ENCODE results near the gene RAP1A. TPM values are rescaled to one million over a fixed set of nuclear protein-coding genes. Genes with fewer than 3 reads are reported as not detected.

The RAP1A gene
- polyA plus RNA-seq, 1 donor (not counting 4 experiments of a cell fraction or from before 2014, with no cell fraction given), result 70.3 TPM

- Histone ChIP-seq H2AFZ (ENCODE audit: control insufficient read depth, low read length) (no peak overlapping the region), H3K9me1 (ENCODE audit: control insufficient read depth, extremely low read depth, insufficient read depth, low read length) (no peaks in the 10 kb centered on the region), H3K27me3 (ENCODE audit: control insufficient read depth, extremely low read depth, insufficient read depth, low read length) (no peaks in the 10 kb centered on the region), H4K20me1 (ENCODE audit: control insufficient read depth, extremely low read depth, insufficient read depth, low read length) (no peaks in the 10 kb centered on the region), H3K9me3 (ENCODE audit: control insufficient read depth, low read depth, low read length) (no peaks in the 10 kb centered on the region), H3K79me2 (ENCODE audit: control insufficient read depth, insufficient read depth, low read length) (no peaks in the 10 kb centered on the region), H3K4me1 (ENCODE audit: control insufficient read depth, extremely low read depth, insufficient read depth, low read length) (no peaks in the 10 kb centered on the region), H3K4me3 (ENCODE audit: control insufficient read depth in 2 of 3, extremely low read depth in 1 of 3, insufficient read depth in 2 of 3, low read depth in 1 of 3, low read length in 3 of 3) (no peak overlapping the region), H3K27ac (ENCODE audit: control insufficient read depth, insufficient read depth, low read length) (no peak overlapping the region), H3K4me2 (ENCODE audit: control insufficient read depth, extremely low read depth, insufficient read depth, low read depth, low read length) (no peak overlapping the region), H3K9ac (ENCODE audit: control insufficient read depth, extremely low read depth, insufficient read depth, low read length) (no peak overlapping the region), H3K36me3 (ENCODE audit: control insufficient read depth in 2 of 2, extremely low read depth in 1 of 2, insufficient read depth in 2 of 2, low read length in 2 of 2) (peaks cover 1 to 12% of the 10 kb centered on the region in 2 experiments)
- no peak for TF ChIP-seq CTCF (optimal IDR thresholded peaks at IDR 0.05 in 1 of 3, IDR thresholded peaks at IDR 0.05 in 1 of 3, conservative IDR thresholded peaks at IDR 0.05 in 1 of 3; ENCODE audit: extremely low read depth in 1 of 3, insufficient read depth in 2 of 3, low read length in 3 of 3)
- TF ChIP-seq EZH2 (IDR thresholded peaks at IDR 0.05; ENCODE audit: low read length), result no peak
- DNase-seq (ENCODE audit: low read depth, low spot score) (no peak), FAIRE-seq (no peak)
- dilution Hi-C loops (cut with MboI; ENCODE audit: extremely low pct_ligation_motif_present, low sequenced_read_pairs), result no loop called here
Observed at GRCh38 chr1:111695801-111696200, 76.2 kb downstream of the RAP1A start.

GRCh38 chr1:111696330-111696729 lies 76.7 kb downstream of the RAP1A start:
- DNase-seq (ENCODE audit: low read depth, low spot score) (no peak), FAIRE-seq (no peak)
- H3K27me3 ChIP-seq (ENCODE audit: control insufficient read depth, extremely low read depth, insufficient read depth, low read length), result no peaks in the 10 kb centered on the region
- no peaks in the 10 kb centered on the region for H3K79me2 ChIP-seq (ENCODE audit: control insufficient read depth, insufficient read depth, low read length)
- H3K4me1 ChIP-seq (ENCODE audit: control insufficient read depth, extremely low read depth, insufficient read depth, low read length), result no peaks in the 10 kb centered on the region
- no peak overlapping the region for H3K9ac ChIP-seq (ENCODE audit: control insufficient read depth, extremely low read depth, insufficient read depth, low read length)
- no peaks in the 10 kb centered on the region for H4K20me1 ChIP-seq (ENCODE audit: control insufficient read depth, extremely low read depth, insufficient read depth, low read length)
- H3K4me3 ChIP-seq (ENCODE audit: control insufficient read depth in 2 of 3, extremely low read depth in 1 of 3, insufficient read depth in 2 of 3, low read depth in 1 of 3, low read length in 3 of 3), result no peak overlapping the region
- no peak overlapping the region for H3K27ac ChIP-seq (ENCODE audit: control insufficient read depth, insufficient read depth, low read length)
- peaks cover 1 to 15% of the 10 kb centered on the region in 2 experiments for H3K36me3 ChIP-seq (ENCODE audit: control insufficient read depth in 2 of 2, extremely low read depth in 1 of 2, insufficient read depth in 2 of 2, low read length in 2 of 2)
- H3K9me1 ChIP-seq (ENCODE audit: control insufficient read depth, extremely low read depth, insufficient read depth, low read length), result no peaks in the 10 kb centered on the region
- no peak overlapping the region for H3K4me2 ChIP-seq (ENCODE audit: control insufficient read depth, extremely low read depth, insufficient read depth, low read depth, low read length)
- dilution Hi-C loops (cut with MboI; ENCODE audit: extremely low pct_ligation_motif_present, low sequenced_read_pairs), result no loop called here
- no peak overlapping the region for H2AFZ ChIP-seq (ENCODE audit: control insufficient read depth, low read length)
- H3K9me3 ChIP-seq (ENCODE audit: control insufficient read depth, low read depth, low read length), result no peaks in the 10 kb centered on the region
- no peak for TF ChIP-seq CTCF (optimal IDR thresholded peaks at IDR 0.05 in 1 of 3, IDR thresholded peaks at IDR 0.05 in 1 of 3, conservative IDR thresholded peaks at IDR 0.05 in 1 of 3; ENCODE audit: extremely low read depth in 1 of 3, insufficient read depth in 2 of 3, low read length in 3 of 3)
- TF ChIP-seq EZH2 (IDR thresholded peaks at IDR 0.05; ENCODE audit: low read length), result no peak
